ENCODE measurements around the gene DUSP28. TPM values are rescaled to one million over a fixed set of nuclear protein-coding genes. Genes with fewer than 3 reads are reported as not detected.

The DUSP28 gene
- polyA plus RNA-seq, 12 donors = 9.1 to 14.3 (median 12.6) TPM; not detected in 1

DNA sequence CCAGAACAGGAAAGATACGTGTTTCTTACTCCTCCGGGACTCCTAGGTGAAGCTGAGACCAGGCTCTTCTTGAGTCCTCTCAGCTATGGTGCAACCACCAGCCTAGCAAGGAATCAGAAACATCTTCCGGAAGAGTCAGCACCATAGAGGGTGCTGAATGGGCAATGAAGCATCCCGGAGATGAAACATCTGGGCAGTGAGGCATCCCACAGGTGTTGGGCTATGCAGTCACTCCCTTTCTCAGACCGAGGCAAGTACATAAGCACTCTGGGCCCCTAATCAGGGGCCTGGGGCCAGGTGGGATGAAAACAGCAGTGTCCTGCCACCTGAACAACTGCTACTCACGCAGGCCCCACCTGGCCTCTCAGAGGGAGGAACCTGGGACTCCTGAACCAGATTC lies 24.9 kb downstream of the DUSP28 start:
- DNase-seq = no peak

DNA sequence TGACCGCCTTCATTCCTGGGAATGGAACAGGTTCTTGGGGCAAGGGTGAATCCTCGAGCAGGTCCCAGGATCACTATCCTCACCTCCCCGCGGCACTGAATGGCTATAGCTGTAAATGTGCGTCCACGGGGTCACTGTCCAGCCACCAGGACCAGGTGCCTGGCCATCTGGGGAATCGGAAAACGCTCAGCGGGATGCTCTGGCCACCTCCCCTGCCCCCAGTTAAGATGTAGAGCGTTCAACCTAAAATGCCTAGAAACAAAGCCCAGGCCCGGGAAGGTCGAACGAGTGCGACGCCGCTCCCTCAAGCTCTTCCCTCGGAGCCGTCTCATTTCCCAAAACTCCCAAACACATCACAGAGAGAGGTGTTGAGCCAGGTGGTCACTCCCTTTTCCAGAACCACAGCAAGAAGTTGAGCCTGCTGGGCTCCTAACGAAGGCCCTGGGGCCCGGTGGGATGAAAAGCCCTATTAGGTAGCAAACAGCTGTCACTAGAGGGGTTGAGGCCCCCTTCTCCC lies 25.6 kb downstream of the DUSP28 start:
- no peak for DNase-seq

DNA sequence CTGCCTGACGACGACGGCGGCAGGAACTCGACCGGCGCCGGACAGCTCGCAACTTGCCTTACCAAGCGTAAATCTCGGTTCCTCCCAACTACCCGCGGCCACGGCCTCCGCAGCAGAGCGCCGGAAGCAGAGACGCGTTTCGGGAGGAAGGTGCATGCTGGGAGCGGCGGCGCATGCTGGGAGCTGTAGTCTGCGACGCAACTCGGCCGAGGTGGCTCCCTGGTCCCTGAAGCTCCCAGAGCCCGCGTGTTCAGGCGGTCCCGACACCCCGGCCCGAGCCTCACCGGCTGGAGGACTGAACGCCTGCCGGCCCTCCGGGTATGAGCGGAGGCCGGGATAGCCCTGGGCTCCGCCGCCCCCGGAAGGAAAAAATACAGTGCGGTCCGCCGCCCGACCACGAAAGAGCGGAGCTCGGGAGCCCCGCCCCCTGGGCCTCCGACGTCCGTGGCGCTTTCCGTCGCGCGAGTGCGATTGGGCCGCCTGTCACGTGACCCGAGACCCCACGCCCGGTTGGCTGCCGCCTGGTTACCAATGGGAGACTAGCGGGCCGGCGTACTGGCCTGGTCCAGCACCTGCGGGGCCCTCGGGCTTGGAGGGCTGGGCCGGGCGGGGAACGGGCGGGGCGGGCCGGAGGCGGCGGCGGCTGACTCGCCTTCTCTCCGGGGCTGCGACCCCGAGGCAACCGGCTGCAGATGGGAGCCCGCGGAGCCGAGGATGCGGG lies 26.2 kb downstream of the DUSP28 start, which contains the start of gene CAPN10:
CAPN10 (plus strand) TSS at position 537 of the 721 bp plus-strand sequence; CDS start at position 715, 178 bp downstream.
- peak; percentile 97 for DNase-seq

DNA sequence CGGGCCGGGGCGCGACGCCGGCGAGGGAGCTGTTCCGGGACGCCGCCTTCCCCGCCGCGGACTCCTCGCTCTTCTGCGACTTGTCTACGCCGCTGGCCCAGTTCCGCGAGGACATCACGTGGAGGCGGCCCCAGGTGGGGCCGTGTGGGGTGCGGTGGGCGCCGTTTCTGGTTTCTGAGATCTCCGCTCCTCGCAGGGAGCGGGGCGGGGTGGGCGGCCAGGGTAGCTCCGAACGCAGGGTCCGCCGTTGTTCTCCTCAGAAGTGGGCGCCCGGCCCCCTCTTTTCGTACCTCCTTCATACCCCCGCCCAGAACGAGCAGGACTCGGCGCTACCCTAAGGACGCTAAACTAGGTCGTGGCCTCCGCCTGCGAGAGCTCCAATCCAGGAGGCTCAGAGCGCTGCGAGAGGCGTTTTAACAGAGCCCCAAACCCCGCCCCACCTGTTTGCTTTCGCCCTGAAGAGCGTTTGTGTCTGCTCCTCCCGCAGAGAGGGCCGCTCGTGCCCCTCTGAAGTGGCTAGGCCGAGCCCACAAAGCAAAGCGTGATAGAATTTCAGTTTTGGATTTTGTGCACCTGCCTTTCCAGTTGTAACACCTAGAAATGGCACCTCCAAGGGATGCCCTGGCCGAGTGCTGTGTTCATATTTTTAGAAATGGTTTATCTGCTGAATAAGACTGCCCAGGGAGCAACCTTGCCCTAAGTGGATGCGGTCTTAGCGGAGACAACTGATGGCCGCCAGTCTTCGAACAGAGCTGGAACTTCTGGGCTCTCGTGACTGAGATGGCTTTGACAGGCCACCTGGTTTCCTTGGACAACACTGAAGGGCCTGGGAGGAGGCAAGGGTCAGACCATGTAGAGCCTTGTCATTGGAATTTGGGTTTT lies 27.0 kb downstream of the DUSP28 start:
- DNase-seq = no peak

DNA sequence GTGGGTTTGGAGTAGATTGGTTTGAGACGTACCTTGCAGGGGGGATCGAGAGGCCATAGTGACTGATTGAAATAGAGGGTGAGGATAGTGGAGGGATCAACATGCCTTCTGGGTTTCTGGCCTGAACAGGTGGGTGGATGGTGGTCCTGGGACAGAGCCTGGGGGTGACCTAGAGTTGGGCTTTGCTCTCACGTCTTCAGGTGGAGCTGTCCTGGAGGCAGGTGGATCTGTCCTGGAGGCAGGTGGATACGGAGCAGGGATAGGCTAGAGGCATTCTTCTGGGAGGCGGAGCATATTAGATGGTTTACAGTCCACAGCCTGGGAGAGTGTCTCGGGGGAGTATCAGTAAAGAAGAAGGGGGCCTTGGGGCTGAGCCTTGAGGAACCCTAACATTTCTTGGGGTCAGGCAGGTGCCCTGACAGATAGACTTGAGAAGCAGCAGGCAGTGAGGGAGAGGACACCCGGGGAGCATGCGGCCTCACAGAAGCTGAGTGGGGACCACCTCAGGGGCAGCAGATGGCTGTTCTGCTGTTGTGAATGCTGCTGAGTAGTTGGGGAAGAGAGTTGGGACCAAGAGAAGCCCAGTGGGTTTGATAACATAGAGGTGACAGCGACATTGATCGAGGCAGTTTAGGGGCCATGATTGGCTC lies 28.0 kb downstream of the DUSP28 start:
- DNase-seq = no peak

DNA sequence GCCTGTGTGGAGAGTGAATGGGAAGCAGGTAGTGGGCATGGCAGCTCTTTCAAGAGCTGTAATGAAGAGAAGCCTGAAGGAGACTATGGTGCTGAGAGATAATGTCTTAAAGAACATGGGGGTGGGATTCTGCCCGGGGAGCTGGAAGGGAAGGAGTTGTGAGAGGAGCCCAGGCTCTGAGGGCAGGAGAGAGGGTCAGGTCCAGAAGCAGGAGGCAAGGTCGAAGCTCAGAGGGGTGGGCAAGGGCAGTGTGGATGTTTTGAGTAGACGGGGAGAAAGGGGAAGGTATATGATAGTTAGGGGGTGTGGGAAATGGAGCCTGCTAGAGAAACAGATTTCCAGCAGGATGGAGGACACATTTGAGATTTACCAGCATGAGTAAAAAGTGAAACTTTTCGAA lies 28.5 kb downstream of the DUSP28 start:
- no peak for DNase-seq

DNA sequence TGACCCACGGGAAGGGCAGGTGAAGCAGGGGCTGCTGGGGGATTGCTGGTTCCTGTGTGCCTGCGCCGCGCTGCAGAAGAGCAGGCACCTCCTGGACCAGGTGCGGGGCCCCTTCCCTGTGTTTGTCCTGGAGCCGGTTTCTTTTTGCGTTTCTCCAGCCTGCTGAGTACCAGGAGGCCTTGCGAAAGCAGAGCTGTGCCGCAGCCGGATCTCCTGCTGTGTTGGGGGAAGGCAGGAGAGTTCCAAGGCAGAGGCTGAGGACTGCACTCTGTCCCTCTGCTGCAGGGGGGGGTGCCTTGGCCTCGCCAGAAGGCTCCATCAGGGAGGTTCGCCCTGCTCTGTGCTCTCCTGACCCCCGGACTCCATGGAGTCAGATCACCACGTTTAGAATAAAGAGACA lies 29.2 kb downstream of the DUSP28 start:
- DNase-seq = no peak

DNA sequence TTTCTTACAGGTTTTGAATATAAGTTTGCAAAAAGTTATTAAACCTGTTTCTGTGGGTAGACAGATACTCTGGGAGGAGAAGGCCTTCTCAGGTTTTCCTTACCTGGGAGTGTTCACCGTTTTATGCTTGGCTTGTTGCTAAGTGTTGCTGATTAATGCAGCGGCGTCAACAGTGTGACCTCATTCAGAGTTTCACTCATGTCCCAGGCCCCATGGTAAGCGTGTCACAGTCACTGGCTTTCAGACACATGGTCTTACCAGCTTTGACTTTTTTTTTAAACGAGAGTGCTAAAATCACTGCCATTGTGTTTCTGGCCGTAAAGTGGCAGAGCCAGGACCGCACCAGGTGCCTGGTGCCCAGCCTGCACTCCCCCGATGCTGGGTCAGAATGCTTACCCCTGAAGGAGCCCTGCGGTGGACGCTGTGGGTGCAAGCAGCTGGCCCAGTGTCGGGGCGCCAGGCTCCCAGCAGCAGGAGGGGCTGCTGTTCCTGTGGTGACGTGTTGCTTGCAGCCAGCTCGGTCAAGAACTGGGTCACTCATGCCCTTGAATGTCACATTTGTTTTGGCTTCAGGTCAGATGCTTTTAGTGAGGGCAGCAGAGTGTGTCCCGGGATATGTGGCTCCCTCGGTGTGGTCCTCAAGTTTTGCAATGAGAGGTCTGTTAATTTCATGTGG lies 29.8 kb downstream of the DUSP28 start:
- DNase-seq = no peak

DNA sequence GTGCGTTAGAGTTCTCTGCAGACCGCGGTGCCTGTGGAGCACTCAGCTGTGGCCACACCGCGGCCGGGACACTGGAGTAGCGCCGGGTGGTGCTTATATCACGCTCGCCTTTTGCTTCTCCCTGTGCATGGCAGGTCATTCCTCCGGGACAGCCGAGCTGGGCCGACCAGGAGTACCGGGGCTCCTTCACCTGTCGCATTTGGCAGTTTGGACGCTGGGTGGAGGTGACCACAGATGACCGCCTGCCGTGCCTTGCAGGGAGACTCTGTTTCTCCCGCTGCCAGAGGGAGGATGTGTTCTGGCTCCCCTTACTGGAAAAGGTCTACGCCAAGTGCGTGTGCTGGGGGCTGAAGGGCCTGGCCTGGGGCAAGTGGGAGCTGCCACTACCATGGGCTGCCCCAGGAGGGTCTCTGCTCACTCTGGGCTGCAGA lies 30.5 kb downstream of the DUSP28 start:
- DNase-seq = no peak

DNA sequence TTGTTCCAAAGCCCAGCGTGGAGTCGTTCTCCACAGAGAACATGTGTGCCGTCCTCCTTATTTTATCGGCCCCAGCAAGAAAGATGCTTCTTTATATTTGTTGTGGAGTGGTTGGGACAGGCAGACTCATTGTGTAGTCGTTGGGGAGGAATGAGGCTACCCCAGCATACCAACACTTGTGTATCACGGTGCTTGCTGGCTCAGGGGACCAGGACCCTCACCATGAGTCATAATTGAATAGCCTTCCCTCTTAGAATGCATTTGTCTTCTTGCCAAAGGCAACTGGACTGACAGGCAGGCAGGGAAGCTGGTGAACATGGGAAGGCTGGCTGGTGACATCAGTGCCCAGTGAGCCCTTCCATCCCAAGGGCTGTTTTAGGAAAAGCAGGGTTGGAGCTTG lies 31.1 kb downstream of the DUSP28 start:
- DNase-seq = no peak

DNA sequence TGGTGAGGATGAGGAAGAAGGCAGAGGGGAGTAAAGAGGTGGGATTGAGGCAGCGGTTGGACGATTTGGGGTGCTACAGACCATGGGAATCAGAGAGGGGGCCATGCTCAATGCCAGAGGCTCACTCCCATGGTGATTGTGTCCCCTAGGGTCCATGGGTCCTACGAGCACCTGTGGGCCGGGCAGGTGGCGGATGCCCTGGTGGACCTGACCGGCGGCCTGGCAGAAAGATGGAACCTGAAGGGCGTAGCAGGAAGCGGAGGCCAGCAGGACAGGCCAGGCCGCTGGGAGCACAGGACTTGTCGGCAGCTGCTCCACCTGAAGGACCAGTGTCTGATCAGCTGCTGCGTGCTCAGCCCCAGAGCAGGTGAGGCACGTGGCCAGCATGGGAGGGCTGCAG lies 31.6 kb downstream of the DUSP28 start:
- DNase-seq = no peak

DNA sequence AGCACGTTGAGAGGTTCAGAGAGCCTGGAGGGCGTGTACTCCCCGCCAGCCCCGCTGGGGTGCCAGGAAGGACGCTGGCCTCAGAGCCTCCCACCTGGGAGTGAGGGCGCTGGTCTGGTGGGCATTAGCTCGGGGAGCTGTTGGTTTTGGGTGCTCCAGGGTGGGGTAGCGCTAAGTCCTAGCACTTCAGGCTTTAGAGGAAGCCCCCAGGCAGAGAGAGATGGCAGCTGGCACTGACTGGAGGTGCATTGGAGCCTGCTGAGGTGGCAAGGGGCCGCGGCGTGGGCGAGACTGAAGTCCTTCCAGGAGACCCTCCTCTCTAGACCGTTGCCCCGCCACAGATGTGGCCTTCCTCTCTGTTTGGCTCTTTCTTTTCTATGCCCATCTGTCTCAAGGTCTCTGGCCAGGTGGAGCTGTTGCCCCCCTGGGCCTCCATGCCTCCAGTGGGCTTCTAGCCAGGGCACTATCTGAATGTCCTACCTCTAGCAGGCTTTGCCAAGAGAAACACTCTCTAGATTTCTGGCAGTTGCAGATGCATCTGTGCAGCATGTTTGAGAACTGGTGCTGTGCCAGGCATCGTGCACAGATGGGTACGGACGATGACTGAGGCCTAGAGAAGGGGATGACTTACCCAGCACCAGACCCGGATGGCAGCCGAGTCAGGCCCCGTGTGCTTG lies 33.0 kb downstream of the DUSP28 start:
- no peak for DNase-seq

DNA sequence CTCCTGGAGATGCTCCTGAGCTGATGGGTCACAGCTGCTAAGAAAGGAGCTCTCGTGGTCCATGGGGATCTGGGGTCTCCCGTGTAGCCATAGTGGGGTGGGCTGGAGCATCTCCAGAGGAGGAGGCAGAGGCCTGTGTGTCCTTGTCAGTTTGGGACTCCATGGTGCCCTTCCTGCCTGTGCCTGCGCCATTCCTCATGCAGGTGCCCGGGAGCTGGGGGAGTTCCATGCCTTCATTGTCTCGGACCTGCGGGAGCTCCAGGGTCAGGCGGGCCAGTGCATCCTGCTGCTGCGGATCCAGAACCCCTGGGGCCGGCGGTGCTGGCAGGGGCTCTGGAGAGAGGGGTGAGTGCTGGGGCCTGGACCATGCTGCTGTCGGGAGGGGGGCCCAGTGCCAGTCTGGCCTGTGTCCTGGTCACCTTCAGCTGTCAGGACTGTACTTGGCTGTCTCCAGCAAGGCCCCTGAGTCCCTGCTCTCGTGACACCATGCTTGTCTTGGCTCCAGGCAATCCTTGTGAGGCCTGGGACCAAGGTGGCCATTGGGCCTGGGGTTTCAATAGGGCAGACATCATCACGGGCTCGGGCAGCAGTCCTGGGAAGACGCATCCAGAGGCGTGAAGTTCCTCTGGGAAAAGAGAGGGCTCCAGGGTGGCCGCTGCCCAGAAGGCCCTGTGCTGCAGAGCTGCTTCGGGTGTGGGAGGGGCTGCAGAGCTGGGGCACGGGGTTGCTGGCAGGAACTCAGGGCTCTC lies 33.7 kb downstream of the DUSP28 start:
- DNase-seq = no peak

DNA sequence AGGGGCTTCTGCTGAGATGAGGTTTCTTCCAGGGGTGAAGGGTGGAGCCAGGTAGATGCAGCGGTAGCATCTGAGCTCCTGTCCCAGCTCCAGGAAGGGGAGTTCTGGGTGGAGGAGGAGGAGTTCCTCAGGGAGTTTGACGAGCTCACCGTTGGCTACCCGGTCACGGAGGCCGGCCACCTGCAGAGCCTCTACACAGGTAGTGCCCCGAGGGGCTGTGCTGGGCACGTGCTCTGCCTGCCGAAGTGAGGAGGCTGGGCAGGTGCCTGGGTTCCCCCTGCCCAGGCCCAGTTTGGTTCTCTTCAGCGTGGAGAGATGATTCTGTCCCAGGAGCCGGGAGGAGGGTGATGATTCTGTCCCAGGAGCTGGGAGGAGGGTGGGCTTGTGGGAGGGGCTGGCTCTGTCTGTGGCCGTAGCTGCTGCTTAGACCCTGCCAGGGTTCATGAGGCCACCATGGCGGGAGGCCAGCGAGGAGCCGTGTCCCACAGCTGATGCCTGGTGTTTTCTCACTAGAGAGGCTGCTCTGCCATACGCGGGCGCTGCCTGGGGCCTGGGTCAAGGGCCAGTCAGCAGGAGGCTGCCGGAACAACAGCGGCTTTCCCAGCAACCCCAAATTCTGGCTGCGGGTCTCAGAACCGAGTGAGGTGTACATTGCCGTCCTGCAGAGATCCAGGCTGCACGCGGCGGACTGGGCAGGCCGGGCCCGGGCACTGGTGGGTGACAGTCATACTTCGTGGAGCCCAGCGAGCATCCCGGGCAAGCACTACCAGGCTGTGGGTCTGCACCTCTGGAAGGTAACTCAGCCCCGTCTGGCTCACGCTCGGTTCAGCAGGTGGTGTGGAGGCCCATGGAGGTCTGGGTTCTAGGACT lies 34.6 kb downstream of the DUSP28 start:
- no peak for DNase-seq

DNA sequence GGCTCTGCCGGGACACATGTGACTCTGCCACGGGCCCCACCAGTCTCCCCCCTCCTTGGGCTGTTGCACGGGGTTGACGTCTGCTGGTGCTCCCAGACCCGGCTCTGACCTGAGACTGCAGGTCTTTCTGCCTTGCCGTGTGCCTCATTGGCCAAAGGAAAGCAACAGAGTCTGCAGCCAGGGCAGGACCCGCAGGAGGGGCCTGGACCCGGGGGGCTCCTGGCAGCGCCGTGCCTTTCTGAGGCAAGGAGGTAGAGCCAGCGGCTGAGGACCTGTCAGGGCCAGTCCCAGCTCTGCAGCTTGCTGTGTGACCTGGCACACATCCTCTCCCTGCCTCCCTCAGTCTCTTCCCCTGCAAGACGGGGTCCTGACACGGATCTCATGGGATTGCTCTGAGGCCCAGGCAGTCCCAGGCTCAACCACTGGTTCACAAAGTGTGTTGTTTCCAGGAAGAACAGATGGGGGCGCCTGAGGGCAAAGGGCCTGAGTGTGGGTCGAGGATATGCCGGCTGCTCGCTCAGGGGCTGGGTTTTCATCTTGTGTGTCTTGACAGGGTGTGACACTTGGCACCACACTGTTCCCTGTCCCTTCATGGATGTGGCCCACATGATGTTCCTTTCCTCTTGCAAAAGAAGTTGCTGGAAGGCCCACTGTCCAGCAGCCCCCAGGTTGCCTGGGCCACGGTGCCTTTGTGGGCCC lies 35.4 kb downstream of the DUSP28 start:
- no peak for DNase-seq

DNA sequence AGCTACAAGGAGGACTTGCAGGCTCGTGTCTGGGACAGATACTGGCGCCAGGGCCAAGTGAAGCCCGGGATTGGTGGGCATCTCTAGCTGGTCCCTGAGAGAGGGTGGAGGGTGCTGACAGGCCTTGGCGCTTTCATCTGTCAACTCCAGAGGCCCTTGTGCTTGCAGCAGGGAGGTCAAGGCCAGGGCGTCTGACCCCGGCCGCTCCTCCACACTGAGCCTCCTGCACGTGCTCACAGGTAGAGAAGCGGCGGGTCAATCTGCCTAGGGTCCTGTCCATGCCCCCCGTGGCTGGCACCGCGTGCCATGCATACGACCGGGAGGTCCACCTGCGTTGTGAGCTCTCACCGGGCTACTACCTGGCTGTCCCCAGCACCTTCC lies 35.9 kb downstream of the DUSP28 start:
- no peak for DNase-seq

DNA sequence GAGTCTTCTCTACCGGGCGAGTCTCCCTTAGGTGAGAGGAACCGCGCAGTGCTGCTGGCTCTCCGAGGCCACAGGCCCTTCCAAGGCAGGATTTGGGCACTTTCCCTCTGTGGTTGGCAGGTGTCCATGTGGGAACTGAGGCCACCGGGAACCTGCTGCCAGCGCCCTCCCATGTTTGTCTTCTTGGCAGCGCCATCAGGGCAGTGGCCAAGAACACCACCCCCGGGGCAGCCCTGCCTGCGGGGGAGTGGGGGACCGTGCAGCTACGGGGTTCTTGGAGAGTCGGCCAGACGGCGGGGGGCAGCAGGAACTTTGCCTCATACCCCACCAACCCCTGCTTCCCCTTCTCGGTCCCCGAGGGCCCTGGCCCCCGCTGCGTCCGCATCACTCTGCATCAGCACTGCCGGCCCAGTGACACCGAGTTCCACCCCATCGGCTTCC lies 36.4 kb downstream of the DUSP28 start:
- DNase-seq = no peak

DNA sequence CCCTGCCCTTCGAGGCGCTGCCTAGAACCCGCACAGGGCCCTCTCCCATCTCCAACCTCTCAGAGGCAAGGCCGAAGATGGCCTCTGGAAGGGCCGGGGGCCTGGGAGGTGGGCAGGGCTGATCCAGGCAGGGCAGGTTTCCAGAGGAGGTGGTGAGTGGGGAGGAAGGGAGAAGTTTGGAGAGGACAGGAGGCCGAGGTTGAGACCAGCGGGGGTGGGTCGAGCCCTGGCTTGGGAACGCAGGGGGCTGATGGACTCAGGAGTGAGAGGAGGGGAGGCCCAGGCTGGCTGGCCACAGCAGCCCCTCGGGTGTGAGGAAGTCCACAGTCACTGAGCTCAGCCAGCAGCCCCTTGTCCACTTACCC lies 36.9 kb downstream of the DUSP28 start:
- no peak for DNase-seq
